NCI-H748 (cell line): ENCODE data around the gene ECI2.

Experiments
- DNase-seq: peaks from one replicate; lab custom pipeline; 2025; ENCODE audit not compliant: unreplicated experiment; lab: John Stamatoyannopoulos, UW

The ECI2 gene, protein sequence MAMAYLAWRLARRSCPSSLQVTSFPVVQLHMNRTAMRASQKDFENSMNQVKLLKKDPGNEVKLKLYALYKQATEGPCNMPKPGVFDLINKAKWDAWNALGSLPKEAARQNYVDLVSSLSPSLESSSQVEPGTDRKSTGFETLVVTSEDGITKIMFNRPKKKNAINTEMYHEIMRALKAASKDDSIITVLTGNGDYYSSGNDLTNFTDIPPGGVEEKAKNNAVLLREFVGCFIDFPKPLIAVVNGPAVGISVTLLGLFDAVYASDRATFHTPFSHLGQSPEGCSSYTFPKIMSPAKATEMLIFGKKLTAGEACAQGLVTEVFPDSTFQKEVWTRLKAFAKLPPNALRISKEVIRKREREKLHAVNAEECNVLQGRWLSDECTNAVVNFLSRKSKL

DNA sequence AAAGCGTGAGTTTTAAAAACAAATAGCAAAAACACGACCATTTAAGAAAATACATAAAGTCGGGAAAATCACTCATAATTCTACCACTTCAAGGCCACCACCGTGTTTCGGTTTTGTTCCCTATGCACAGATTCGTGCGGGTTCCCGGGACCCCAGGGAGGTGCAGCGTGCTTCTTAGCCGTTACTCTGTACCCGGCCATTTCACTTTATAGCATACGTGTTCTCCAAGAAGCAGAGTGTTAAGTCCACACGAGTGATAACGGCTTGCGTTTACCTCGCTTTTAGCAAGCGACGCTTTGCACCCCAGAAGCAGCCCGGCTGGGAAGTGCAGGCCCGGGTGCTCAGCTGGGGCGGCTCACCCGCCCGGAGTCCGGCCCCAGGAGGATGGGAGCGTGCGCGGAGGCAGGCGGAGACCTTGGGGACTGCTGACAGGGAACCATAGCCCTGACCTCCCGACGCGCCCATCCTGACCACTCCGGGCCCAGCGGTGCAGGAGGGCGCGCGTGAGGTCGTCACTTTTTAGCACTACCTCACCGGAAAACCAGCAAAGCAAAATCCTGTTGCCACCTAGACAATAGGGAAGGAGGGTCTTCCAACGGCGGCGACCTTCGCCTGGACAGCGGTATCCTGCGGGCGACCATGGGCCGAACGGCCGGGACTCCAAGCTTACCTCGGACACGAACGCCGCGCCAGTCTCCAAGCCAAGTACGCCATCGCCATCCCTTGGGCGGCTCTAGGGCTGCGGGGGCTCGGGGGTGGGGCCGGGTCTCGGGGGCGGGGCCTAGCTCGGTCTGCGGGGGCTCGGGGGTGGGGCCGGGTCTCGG lies at the start of gene ECI2:
ECI2 (minus strand) TSS at position 735 of the 824 bp plus-strand sequence; CDS start at position 720, 15 bp downstream.
- peak; percentile 91 for DNase-seq

- DNase-seq: peak; percentile 45
These were observed 45.4 kb upstream of the ECI2 start for GRCh38 chr6:4180652-4181255.

- no peak for DNase-seq
These were observed 44.7 kb upstream of the ECI2 start for GRCh38 chr6:4179960-4180651.

- DNase-seq: peak; percentile 30
These were observed 43.5 kb upstream of the ECI2 start for GRCh38 chr6:4178737-4179333.

- no peak for DNase-seq
These were observed 41.5 kb upstream of the ECI2 start for GRCh38 chr6:4176907-4177306.

DNA sequence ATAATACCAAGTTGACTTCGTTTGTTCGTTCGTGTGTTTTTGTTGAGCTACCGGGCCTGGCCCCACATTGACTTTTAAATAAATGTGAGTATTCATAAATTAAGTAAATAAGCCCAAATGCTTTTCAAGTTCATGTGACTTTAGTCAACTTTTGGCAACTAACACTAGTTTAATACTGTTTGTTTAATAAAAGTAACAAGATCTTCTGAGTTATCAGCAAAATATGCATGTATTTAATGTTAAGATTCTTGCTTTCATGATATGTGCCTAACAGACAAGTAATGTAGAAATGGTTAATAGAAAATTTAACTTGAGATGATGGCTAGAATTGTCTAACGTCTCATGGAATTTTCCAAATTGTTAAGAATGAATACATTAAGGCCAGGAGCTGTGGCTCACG lies 38.7 kb upstream of the ECI2 start:
- no peak for DNase-seq

- no peak for DNase-seq
These were observed 37.0 kb upstream of the ECI2 start for GRCh38 chr6:4172368-4172767.

GRCh38 chr6:4170297-4170696 lies 34.9 kb upstream of the ECI2 start:
- no peak for DNase-seq

DNA sequence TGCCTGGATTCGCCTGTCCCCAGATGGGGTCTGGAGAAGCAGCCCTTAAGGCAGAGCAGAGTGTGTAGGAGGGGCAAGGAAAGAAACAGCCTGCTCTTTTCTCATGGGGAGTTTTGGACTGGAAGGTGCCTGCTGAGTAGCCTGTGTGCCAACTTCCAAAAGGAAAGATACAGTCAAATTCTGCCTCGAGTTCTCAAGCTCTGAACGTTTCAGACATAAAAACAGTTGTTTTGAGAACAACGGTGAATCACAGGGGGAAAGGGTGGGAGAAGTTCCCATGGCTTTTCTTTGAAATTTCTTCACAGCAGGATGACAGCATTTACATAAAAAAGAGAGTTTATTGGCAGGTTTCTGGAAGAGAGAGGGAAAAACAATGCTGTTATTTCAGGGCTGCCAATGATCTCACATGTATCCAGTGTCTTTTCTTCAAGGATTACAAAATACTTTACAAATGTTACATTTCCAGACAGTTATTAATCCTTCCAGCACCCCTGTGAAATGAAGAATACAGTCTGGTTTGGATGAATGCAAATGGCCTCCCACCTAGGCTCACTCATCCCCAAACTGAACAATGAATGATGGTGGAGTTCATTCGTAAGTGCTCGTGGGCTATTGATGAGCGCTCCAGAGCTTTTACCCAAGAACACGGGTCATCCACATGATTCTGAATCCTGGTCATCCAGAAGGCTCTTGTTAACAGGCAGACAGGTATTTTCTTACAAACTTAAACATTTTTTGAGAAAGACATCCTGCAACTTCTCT lies 33.8 kb upstream of the ECI2 start:
- no peak for DNase-seq

DNA sequence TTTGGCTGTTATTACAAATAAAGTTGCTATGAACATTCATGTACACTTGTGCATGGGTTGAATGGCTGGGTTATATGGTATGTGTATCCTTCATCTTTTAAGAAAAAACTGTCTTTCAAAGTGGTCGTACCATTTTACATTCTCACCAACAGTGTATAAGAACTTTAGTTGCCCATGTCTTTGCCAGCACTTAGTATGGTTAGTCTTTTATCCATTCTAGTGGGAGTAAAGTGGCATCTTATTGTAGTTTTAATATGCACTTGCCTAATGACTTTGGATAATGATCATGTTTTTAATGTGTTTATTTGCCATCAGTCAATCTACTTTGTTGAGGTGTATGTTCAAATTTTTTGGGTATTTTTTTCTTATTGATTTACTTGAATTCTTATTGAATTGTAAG lies 32.5 kb upstream of the ECI2 start:
- DNase-seq: no peak

DNA sequence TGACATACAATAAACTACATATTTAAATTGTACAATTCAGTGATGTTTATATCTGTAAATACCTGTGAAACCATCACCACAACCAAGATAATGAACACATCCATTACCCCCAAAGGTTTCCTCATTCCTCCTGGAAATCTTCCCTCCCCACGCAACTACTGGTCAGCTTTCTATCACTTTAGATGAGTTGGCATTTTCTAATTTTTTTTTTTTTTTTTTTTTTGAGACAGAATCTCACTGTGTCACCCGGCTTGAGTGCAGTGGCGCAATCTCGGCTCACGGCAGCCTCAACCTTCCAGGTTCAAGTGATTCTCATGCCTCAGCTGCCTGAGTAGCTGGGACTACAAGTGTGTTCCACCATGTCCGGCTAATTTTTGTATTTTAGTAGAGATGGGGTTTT lies 31.7 kb upstream of the ECI2 start:
- no peak for DNase-seq

- DNase-seq: no peak
These were observed 29.1 kb upstream of the ECI2 start for GRCh38 chr6:4164456-4164855.

- peak; percentile 27 for DNase-seq
These were observed 28.7 kb upstream of the ECI2 start for GRCh38 chr6:4164117-4164442.

- DNase-seq: no peak
These were observed 28.2 kb upstream of the ECI2 start for GRCh38 chr6:4163408-4164116.

DNA sequence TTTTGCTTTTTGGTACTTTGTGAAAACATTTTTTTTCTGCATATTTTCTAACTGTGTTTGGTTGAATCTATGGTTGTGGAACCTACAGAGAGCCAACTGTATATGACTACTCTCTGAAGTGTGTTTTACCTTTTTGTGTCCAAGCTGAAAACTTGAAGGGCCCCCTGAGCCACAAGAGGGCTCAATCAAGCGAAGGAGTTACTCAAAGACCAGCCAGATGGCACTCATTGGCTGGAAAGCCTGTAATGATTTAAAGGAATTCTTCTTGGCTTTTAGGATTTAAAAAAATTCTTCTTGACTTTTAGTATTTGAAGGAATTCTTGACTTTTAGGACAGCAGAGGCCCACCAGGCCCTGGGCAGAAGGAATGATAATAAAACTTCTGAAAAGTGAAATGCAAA lies 27.0 kb upstream of the ECI2 start:
- no peak for DNase-seq

DNA sequence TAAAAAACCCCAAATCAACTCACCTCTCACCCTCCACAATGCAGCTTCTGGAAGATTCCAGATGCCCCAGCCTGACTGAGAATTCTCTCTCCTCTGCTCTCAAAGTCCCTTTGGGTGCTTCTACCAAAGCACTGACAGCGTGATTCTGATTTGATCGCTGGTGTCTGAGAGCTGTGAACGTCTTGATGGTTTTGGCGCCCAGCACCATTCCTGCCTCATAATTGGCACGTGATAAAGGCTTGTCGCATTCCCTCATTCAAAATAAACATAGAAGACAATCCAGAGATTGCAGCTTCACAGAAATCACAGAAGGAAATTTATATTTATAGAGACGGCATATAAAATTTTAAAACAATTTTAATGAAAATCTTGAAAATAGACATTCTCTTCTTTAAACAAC lies 24.1 kb upstream of the ECI2 start:
- no peak for DNase-seq

DNA sequence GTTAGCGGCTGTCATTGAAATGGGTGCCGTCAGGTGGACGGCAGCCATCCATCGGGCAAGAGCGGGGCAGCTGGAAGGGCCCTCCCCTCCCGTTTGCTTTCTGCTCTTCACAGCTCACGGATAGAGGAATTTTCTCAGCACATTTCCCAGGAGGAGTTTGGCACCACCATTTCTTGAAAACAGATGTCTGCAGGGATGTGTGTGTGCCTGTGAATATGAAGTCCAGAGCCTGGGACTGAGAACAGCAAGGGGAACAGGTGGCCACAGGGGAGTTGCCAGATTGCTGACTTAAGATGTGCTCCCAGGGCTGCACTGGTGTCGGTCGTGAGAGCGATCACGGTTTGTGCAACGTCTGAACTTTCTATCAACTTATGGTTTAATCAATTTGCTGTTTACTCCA lies 22.1 kb upstream of the ECI2 start:
- DNase-seq: no peak

GRCh38 chr6:4155848-4156466 lies 20.6 kb upstream of the ECI2 start:
- peak; percentile 80 for DNase-seq

DNA sequence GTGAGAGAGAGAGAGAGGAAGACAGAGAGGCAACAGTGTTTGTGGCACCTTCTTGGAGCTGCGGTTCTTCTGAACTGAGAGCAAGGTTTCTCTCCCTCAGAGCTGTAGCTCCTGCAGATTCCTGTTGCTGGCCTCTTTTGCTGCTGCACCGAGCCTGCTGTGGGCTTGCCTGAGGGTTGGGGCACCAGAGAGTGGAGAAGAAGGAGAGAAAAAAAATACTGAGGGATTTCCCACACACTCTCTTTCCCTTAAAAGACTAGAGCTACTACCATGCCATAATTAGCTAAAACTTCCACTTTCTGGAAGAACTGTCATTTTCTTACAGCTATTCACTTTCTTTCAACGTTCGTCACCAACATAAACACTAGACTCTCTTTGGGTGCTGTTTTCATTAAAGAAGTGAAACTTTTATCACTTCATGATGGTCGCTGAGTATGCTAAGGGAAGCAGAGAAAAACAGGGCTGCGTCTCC lies 18.2 kb upstream of the ECI2 start:
- DNase-seq: no peak
